IMR-90 (cell line): ENCODE results near the gene STARD3. TPM values are rescaled to one million over a fixed set of nuclear protein-coding genes. Genes with fewer than 3 reads are reported as not detected.

Experiments used
- ATAC-seq: fragments of 200-7000 bp; cut with Tn5 transposase; 2 replicates; pipeline ENCODE4 v1.9.1; 2020; ENCODE audit warnings: low read depth, mild to moderate bottlenecking, moderate library complexity
- BruUV-seq: library from RNA; stranded (reverse); fragments of 400-500 nt; replicated peaks from 2 replicates; lab custom pipeline; 2021; lab: Mats Ljungman, UMichigan
- CTCF ChIA-PET: fragments of 300-600 bp; formaldehyde crosslinking; extraction: SDS; loops from one replicate; lab custom pipeline; 2021; ENCODE audit warnings: antibody characterized with exemption; lab: Yijun Ruan, JAX
- POLR2A ChIA-PET: fragments of 300-600 bp; sonication (Branson Sonifier 250); formaldehyde crosslinking; loops from one replicate; lab custom pipeline; 2022; ENCODE audit warnings: antibody characterized with exemption; ENCODE audit not compliant: unreplicated experiment; lab: Charles Lee
- DNase-seq: peaks from one replicate; pipeline ENCODE4 v3.0.0; 2013
- H2AFZ ChIP-seq: replicated peaks from 2 replicates; pipeline ENCODE3; 2013; ENCODE audit warnings: low read length, mild to moderate bottlenecking; ENCODE audit not compliant: poor library complexity
- H2AK5ac ChIP-seq: 2 replicates; pipeline ENCODE4 v1.6.1; 2013; ENCODE audit warnings: low read depth, low read length, inconsistent platforms
- H2AK9ac ChIP-seq: replicated peaks from 2 replicates; pipeline ENCODE3; 2013; ENCODE audit warnings: mild to moderate bottlenecking, low read depth, low read length, moderate library complexity; ENCODE audit not compliant: poor library complexity
- H2BK120ac ChIP-seq: 2 replicates; pipeline ENCODE4 v1.6.1; 2013; ENCODE audit warnings: low read depth, low read length, inconsistent platforms
- H2BK15ac ChIP-seq: 3 replicates; pipeline ENCODE4 v1.6.1; 2013; ENCODE audit warnings: low read depth, low read length, inconsistent platforms
- H2BK20ac ChIP-seq: 2 replicates; pipeline ENCODE4 v1.6.1; 2013; ENCODE audit warnings: low read depth, mild to moderate bottlenecking, inconsistent platforms, low read length, moderate library complexity
- H2BK5ac ChIP-seq: 2 replicates; pipeline ENCODE4 v1.6.1; 2013; ENCODE audit warnings: mild to moderate bottlenecking, low read depth, low read length, inconsistent platforms; ENCODE audit not compliant: poor library complexity, severe bottlenecking
- H3K14ac ChIP-seq: replicated peaks from 2 replicates; pipeline ENCODE4 v1.6.1; 2013; ENCODE audit warnings: low read depth, low read length, inconsistent platforms
- H3K18ac ChIP-seq: 2 replicates; pipeline ENCODE4 v1.6.1; 2013; ENCODE audit warnings: low read depth, low read length, control low read depth
- H3K23ac ChIP-seq: 2 replicates; pipeline ENCODE4 v1.6.1; 2013; ENCODE audit warnings: low read depth, low read length, inconsistent platforms
- H3K27ac ChIP-seq: 2 replicates; pipeline ENCODE4 v1.5.1; 2013; ENCODE audit warnings: mild to moderate bottlenecking, control low read depth, low read length; ENCODE audit not compliant: insufficient read depth
- H3K27me3 ChIP-seq: 2 replicates; pipeline ENCODE4 v1.6.1; 2013; ENCODE audit warnings: low read length; ENCODE audit not compliant: control insufficient read depth, insufficient read depth
- H3K36me3 ChIP-seq: 2 replicates; pipeline ENCODE4 v1.6.1; 2013; ENCODE audit warnings: low read length, mixed read lengths; ENCODE audit not compliant: control insufficient read depth, insufficient read depth
- H3K4ac ChIP-seq: 2 replicates; pipeline ENCODE4 v1.6.1; 2013; ENCODE audit warnings: low read depth, low read length, inconsistent platforms
- H3K4me1 ChIP-seq: 2 replicates; pipeline ENCODE4 v1.6.1; 2013; ENCODE audit warnings: low read length, mixed read lengths; ENCODE audit not compliant: control insufficient read depth, insufficient read depth
- H3K4me2 ChIP-seq: 2 replicates; pipeline ENCODE4 v1.6.1; 2013; ENCODE audit warnings: low read depth, mild to moderate bottlenecking, control low read depth, low read length, moderate library complexity
- H3K4me3 ChIP-seq: 2 replicates; pipeline ENCODE4 v1.5.1; 2013; ENCODE audit warnings: low read depth, mild to moderate bottlenecking, control low read depth, low read length, moderate library complexity; ENCODE audit not compliant: insufficient read depth
- H3K56ac ChIP-seq: 2 replicates; pipeline ENCODE4 v1.6.1; 2013; ENCODE audit warnings: low read length, inconsistent platforms; ENCODE audit not compliant: insufficient read depth; ENCODE audit errors: extremely low read depth
- H3K79me1 ChIP-seq, 2 experiments: 2 replicates each; pipeline ENCODE4 v1.6.1; 2013; ENCODE audit warnings: low read length in 2 of 2, inconsistent platforms in 1 of 2, low read depth in 1 of 2
- H3K9ac ChIP-seq: 2 replicates; pipeline ENCODE4 v1.6.1; 2013; ENCODE audit warnings: low read depth, low read length, control low read depth
- H3K9me1 ChIP-seq: 2 replicates; pipeline ENCODE4 v1.6.1; 2013; ENCODE audit warnings: low read length, inconsistent platforms; ENCODE audit not compliant: insufficient read depth
- H3K9me3 ChIP-seq: 2 replicates; pipeline ENCODE4 v1.6.1; 2013; ENCODE audit warnings: low read length; ENCODE audit not compliant: control insufficient read depth, insufficient read depth
- H4K20me1 ChIP-seq: 2 replicates; pipeline ENCODE4 v1.6.1; 2013; ENCODE audit warnings: low read length, inconsistent platforms; ENCODE audit not compliant: insufficient read depth
- H4K5ac ChIP-seq: 2 replicates; pipeline ENCODE4 v1.6.1; 2013; ENCODE audit warnings: mild to moderate bottlenecking, low read depth, low read length, control low read depth
- H4K8ac ChIP-seq, 2 experiments: 2 replicates each; pipeline ENCODE4 v1.6.1; 2013; ENCODE audit warnings: low read depth in 2 of 2, low read length in 2 of 2, control low read depth in 1 of 2, inconsistent platforms in 1 of 2
- H4K91ac ChIP-seq: 2 replicates; pipeline ENCODE4 v1.6.1; 2013; ENCODE audit warnings: low read depth, low read length, inconsistent platforms; ENCODE audit not compliant: insufficient read depth
- BHLHE40 ChIP-seq: fragments of 150-350 bp; IDR thresholded peaks from 2 replicates; pipeline ENCODE4 v1.6.1; 2016; ENCODE audit warnings: mild to moderate bottlenecking, low read depth, low read length
- CHD1 ChIP-seq: IDR thresholded peaks from 2 replicates; pipeline ENCODE4 v1.6.1; 2012; ENCODE audit warnings: low read depth, low read length, improper control_type of control experiment
- CTCF ChIP-seq: conservative IDR thresholded peaks from 2 replicates; pipeline ENCODE4 v1.5.1; 2012; ENCODE audit warnings: mild to moderate bottlenecking, low read depth, low read length, improper control_type of control experiment
- ELK1 ChIP-seq: fragments of 150-350 bp; IDR thresholded peaks from 2 replicates; pipeline ENCODE4 v1.6.1; 2016; ENCODE audit warnings: low read depth, mild to moderate bottlenecking, low read length, moderate library complexity, borderline replicate concordance
- FOS ChIP-seq: fragments of 150-350 bp; IDR thresholded peaks from 2 replicates; pipeline ENCODE4 v1.6.1; 2016; ENCODE audit warnings: low read depth, low read length
- MXI1 ChIP-seq: IDR thresholded peaks from 2 replicates; pipeline ENCODE4 v1.6.1; 2012; ENCODE audit warnings: low read depth, mild to moderate bottlenecking, low read length, moderate library complexity, borderline replicate concordance
- RAD21 ChIP-seq: IDR thresholded peaks from 2 replicates; pipeline ENCODE4 v1.6.1; 2012; ENCODE audit warnings: low read length, improper control_type of control experiment
- RCOR1 ChIP-seq: IDR thresholded peaks from 2 replicates; pipeline ENCODE4 v1.6.1; 2012; ENCODE audit warnings: mild to moderate bottlenecking, low read length, improper control_type of control experiment; ENCODE audit not compliant: insufficient replicate concordance
- USF2 ChIP-seq: fragments of 150-350 bp; IDR thresholded peaks from 2 replicates; pipeline ENCODE4 v1.6.1; 2017; ENCODE audit warnings: mild to moderate bottlenecking, antibody characterized with exemption, low read length, low read depth
- WGBS, 2 experiments: methylation state at CpG; one replicate each; pipeline versions ENCODE4 v1.1.5 to v1.1.7; 2013; ENCODE audit warnings: missing lambda C conversion rate in 2 of 2; ENCODE audit not compliant: insufficient read length in 1 of 2; ENCODE audit errors: extremely low coverage in 2 of 2; 5-methylcytosine and 5-hydroxymethylcytosine counted together
- dilution Hi-C: fragments of 300-500 bp; cut with HindIII; formaldehyde crosslinking; loops from one replicate; pipeline ENCODE4 v1.14.3; 2018; ENCODE audit warnings: low sequenced_read_pairs; ENCODE audit not compliant: unreplicated experiment
- in situ Hi-C: fragments of 300-500 bp; cut with MboI; formaldehyde crosslinking; loops from 3 replicates; pipeline ENCODE4 v1.14.3; 2019; ENCODE audit warnings: low sequenced_read_pairs, inconsistent platforms, mixed read lengths
- intact Hi-C: fragments of 100-400 bp; cut with micrococcal nuclease; formaldehyde crosslinking; loops from 2 replicates; pipeline ENCODE4 v1.10.0; 2022
- polyA plus RNA-seq, 3 experiments: library from polyadenylated mRNA; depleted of rRNA; stranded (reverse); fragments of >200 nt; gene quantifications; 2 replicates each; pipeline ENCODE4 v1.2.3, GENCODE V29; 2012; ENCODE audit warnings: low replicate concordance in 1 of 3
- total RNA-seq: library from RNA; depleted of rRNA; stranded (reverse); fragments of >200 nt; gene quantifications from 2 replicates; pipeline ENCODE4 v1.2.3, GENCODE V29; 2012

STARD3 gene
- total and polyA plus RNA-seq, 2 of the 4 experiments (the other 2 are of a cell fraction) = 8.1 to 50.4 TPM

- ChIA-PET CTCF (interaction anchor here (1.1 kb wide), 1 partner anchor 21 kb away, joined by 5 read pairs; no protein-coding TSS in a partner anchor), POLR2A (no interaction called here)
- in situ Hi-C loops = no loop called here
- Histone ChIP-seq H2AK5ac (no peak overlapping the region), H3K9me1 (no peaks in the 10 kb centered on the region), H3K36me3 (no peaks in the 10 kb centered on the region), H3K14ac (no peak overlapping the region), H2BK20ac (no peak overlapping the region), H2AK9ac (no peak overlapping the region), H2BK5ac (no peak overlapping the region), H2BK15ac (no peak overlapping the region), H4K8ac (no peak overlapping the region), H3K27me3 (peaks cover 99% of the 10 kb centered on the region), H3K4me2 (no peak overlapping the region), H3K23ac (no peak overlapping the region), H3K9ac (no peak overlapping the region), H3K27ac (no peak overlapping the region), H3K4ac (no peak overlapping the region), H3K4me1 (no peaks in the 10 kb centered on the region; the same call in 1 of the 2 replicates), H3K4me3 (no peak overlapping the region), H2BK120ac (no peak overlapping the region), H3K79me1 (no peaks in the 10 kb centered on the region), H3K56ac (no peak overlapping the region), H4K20me1 (peaks cover 14% of the 10 kb centered on the region; the same call in 1 of the 2 replicates), H3K18ac (no peak overlapping the region), H3K9me3 (peaks cover 5% of the 10 kb centered on the region; the same call in 1 of the 2 replicates), H4K5ac (no peak overlapping the region), H2AFZ (no peak overlapping the region), H4K91ac (no peak overlapping the region)
- no peak for TF ChIP-seq BHLHE40
- no peak for TF ChIP-seq CHD1
- no peak for TF ChIP-seq ELK1
- no peak for TF ChIP-seq RAD21
- TF ChIP-seq FOS = no peak
- no peak for TF ChIP-seq MXI1
- TF ChIP-seq RCOR1 = no peak
- no peak for TF ChIP-seq USF2
- no peak for TF ChIP-seq CTCF
- intact Hi-C loops = no loop called here
- no TSS peak for BruUV-seq
- DNase-seq (no peak), ATAC-seq (no peak)
- dilution Hi-C loops = no loop called here
- WGBS, 2 experiments = 0% methylated on average over 2 of the region's 21 CpGs; no CpG with 5 or more reads in 1 of the 2 experiments
These were observed 35.8 kb upstream of the STARD3 start for GRCh38 chr17:39600997-39601597.
